NCI-H2107 treated with DMSO at 0.1 percent for 48 hours (cell line): ENCODE data around the gene THSD7A.

Experiments
- DNase-seq: peaks from one replicate; lab custom pipeline; 2025; ENCODE audit not compliant: unreplicated experiment; lab: John Stamatoyannopoulos, UW

Gene THSD7A

GRCh38 chr7:11831736-11832495 is at the start of gene THSD7A:
Gene THSD7A, minus strand, starts transcription at chr7:11832198. Its CDS starts 252 bp downstream, at chr7:11831946.
- DNase-seq: peak; percentile 42

GRCh38 chr7:11881680-11882079 is 49.7 kb upstream of the THSD7A start:
- DNase-seq: no peak

- DNase-seq: no peak
Measured at GRCh38 chr7:11875635-11876034, 43.6 kb upstream of the THSD7A start.

GRCh38 chr7:11865671-11866070 is 33.7 kb upstream of the THSD7A start:
- no peak for DNase-seq

- no peak for DNase-seq
Measured at GRCh38 chr7:11858622-11859302, 26.8 kb upstream of the THSD7A start.

GRCh38 chr7:11858026-11858425 is 26.0 kb upstream of the THSD7A start:
- DNase-seq: no peak

- no peak for DNase-seq
Measured at GRCh38 chr7:11848251-11848650, 16.3 kb upstream of the THSD7A start.

GRCh38 chr7:11847336-11847735 is 15.3 kb upstream of the THSD7A start:
- no peak for DNase-seq

- no peak for DNase-seq
Measured at GRCh38 chr7:11846361-11846955, 14.5 kb upstream of the THSD7A start.

- DNase-seq: no peak
Measured at GRCh38 chr7:11843113-11843765, 11.2 kb upstream of the THSD7A start.

- DNase-seq: no peak
Measured at GRCh38 chr7:11841657-11842056, 9.7 kb upstream of the THSD7A start.

GRCh38 chr7:11835260-11835659 is 3.3 kb upstream of the THSD7A start:
- no peak for DNase-seq

- peak; percentile 59 for DNase-seq
Measured at GRCh38 chr7:11833431-11833830, 1.4 kb upstream of the THSD7A start.

- DNase-seq: no peak
Measured at GRCh38 chr7:11831156-11831735, 752 bp downstream of the THSD7A start.

GRCh38 chr7:11830582-11831155 is 1.3 kb downstream of the THSD7A start:
- no peak for DNase-seq

- DNase-seq: no peak
Measured at GRCh38 chr7:11829954-11830353, 2.0 kb downstream of the THSD7A start.

GRCh38 chr7:11819947-11820346 is 12.1 kb downstream of the THSD7A start:
- DNase-seq: no peak

- no peak for DNase-seq
Measured at GRCh38 chr7:11819271-11819670, 12.7 kb downstream of the THSD7A start.

GRCh38 chr7:11818281-11818680 is 13.7 kb downstream of the THSD7A start:
- no peak for DNase-seq

- DNase-seq: no peak
Measured at GRCh38 chr7:11817111-11817740, 14.8 kb downstream of the THSD7A start.
